ENCODE results near the gene VSTM4.

DNA sequence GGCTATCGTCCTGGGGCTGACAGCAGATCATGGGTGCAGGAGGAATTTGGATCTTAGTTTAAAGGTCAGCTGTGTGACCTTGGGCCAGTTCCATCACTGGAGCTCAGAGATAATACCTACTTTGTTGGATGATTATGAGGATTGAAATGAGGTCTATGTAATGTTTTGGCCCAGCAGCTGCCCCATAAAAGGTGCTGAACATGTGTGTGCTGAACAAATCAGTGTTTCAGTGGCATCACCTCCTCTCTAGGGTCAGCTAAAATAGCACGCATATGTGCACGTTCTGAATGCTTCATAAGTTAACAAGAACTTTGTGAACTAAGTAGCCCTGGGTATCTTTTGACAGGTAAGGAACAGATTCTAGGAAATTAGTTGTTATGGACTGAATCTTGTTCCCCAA lies 90.8 kb downstream of the VSTM4 start:
- TF ChIP-seq CTCF (IDR thresholded peaks at IDR 0.05 in 4 of 5, conservative IDR thresholded peaks at IDR 0.05 in 1 of 5) (no peak), POLR2A (IDR thresholded peaks at IDR 0.05) (no peak)
